ENCODE data around the gene DOCK4.
"Not testable (repeated sequence)": the region's sequence is repeated elsewhere in the genome, so short reads cannot be mapped to it uniquely, and the experiment has no call there.

The DOCK4 gene

GRCh38 chr7:111954474-111955381, 251.5 kb downstream of the DOCK4 start:
- DNase-seq (ENCODE audit: low read depth): no peak

- DNase-seq (ENCODE audit: low read depth): no peak
These were observed 252.1 kb downstream of the DOCK4 start for GRCh38 chr7:111954056-111954455.

- DNase-seq (ENCODE audit: low read depth): no peak
These were observed 252.6 kb downstream of the DOCK4 start for GRCh38 chr7:111953611-111954010.

GRCh38 chr7:111952783-111953182, 253.4 kb downstream of the DOCK4 start:
- no peak for DNase-seq (ENCODE audit: low read depth)

DNA sequence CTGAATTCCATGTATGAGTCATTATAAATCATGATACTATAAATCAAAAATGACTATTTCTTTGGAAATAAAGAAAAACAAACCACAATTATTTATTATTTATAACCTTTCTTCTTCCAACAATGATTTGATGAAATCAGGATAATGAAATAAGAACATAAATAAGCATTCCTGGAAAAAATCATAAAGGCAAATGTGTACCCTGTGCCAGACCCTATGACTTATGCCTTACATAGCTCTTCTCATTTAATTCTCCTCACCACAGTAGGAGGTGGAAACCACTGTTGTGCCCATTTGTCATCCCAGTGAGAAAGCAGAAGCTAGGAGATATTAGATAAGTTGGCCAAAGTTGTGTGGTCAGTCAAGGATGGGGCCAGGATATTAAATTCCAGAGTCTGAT, 255.1 kb downstream of the DOCK4 start:
- DNase-seq (ENCODE audit: low read depth): no peak

DNA sequence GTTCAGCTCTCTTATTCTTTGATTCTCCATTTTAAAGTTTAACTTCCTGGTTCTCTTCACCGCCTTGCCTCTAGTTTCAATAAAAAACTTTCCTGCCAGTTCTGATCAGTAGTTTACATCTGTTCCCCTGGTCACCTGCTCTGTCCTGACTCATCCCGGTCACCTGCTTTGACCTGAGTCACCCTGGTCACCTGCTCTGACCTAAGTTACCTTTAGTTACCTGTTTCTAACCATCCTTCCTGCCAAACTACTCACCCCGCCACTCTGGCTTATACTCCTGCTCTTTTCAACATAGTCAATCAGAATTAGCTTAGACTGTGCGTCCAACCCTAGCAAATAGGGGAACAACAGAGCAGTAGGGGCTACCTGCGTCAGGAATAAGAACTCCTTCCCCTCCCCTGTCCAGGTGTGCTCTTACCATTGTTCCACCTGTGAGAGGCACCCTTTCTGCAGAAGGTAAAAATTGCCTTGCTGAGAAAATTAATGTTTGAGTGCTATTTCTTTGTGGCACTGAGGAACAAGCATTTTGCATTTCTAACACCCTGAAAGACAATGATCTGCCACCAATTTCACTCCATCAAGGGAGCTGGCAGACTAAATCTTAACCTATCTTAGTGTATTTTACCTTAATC, 263.6 kb downstream of the DOCK4 start:
- no peak for DNase-seq (ENCODE audit: low read depth)

DNA sequence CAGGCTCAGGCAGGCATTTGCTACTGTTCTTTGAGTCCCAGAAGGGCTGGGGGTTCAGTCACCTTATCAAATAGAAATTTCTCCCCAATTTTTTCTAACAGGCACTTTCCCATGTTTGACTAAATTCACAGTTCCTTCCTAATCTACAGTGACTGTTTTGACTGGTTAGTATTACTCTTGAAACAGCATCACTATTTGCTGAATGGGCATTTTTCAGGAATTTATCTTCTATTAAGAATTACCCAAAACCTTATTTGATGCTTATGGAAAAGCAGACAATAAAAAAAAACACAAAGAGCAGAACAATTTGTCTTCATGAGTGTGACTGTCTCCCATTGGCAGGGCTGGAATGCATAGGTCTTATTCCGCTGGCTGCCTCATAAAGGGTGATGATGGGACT, 269.0 kb downstream of the DOCK4 start:
- DNase-seq (ENCODE audit: low read depth): no peak

DNA sequence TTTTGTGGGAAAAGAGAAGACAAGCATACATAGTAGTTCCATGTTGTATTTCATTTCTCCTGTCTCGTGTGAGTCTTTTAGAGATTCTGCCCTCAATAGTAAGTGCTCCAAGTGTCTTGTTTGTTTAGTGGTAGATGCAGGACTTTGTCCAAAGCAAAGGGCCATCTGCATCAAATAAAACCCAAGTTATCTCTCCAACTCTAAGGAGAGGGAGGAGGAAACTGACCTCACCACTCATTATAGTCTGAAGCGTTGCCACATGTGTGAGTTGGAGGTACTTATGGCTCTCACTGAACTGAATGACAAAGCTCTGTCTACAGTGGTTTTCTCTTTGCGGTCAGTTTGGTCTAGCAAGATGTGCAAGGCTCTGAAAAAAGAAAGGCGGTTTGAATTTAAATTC, 272.6 kb downstream of the DOCK4 start:
- no peak for DNase-seq (ENCODE audit: low read depth)

- no peak for DNase-seq (ENCODE audit: low read depth)
These were observed 274.2 kb downstream of the DOCK4 start for GRCh38 chr7:111931958-111932357.

- no peak for DNase-seq (ENCODE audit: low read depth)
These were observed 275.1 kb downstream of the DOCK4 start for GRCh38 chr7:111931016-111931517.

GRCh38 chr7:111929264-111929663, 276.9 kb downstream of the DOCK4 start:
- no peak for DNase-seq (ENCODE audit: low read depth)

- DNase-seq (ENCODE audit: low read depth): no peak
These were observed 278.7 kb downstream of the DOCK4 start for GRCh38 chr7:111927353-111928019.

GRCh38 chr7:111920329-111920728, 285.9 kb downstream of the DOCK4 start:
- DNase-seq (ENCODE audit: low read depth): no peak

GRCh38 chr7:111919631-111920179, 286.5 kb downstream of the DOCK4 start:
- no peak for DNase-seq (ENCODE audit: low read depth)

DNA sequence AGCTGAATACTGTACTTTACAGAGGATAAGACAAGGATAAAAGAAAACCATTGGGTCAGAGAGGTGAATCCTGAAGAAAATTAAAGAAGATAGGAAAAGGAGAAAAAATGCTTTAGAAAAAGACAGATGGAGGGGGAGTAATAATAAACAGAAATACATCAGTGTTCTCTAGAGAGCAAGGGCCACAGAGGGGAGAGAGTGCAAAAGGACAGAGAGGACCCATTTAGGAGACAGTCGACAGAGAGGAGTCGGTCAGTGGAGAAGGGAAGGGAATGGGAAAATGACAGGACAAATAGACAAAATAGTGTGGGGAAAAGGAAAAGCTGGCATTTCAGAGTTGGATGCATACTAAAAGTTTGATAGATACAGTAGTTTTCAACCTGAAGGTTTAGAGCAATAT, 287.0 kb downstream of the DOCK4 start:
- DNase-seq (ENCODE audit: low read depth): no peak

DNA sequence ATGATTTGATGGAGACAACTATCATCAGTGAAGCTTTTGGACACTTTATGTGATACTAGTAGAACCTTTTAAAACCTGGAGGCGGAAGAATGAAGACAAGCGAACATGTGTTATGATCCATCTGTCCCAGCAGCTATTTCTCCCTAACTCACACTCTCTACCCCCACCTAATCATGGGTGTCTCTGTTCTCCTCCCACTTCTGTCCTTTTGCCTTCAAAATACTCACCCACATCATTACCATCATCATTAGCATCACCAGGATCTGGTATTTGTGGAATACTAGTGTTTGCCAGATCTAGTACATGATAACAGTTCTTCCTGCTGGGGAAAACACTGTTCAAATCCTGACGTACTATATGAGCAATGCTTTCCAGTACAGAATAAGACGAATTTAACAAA, 287.7 kb downstream of the DOCK4 start:
- DNase-seq (ENCODE audit: low read depth): no peak

DNA sequence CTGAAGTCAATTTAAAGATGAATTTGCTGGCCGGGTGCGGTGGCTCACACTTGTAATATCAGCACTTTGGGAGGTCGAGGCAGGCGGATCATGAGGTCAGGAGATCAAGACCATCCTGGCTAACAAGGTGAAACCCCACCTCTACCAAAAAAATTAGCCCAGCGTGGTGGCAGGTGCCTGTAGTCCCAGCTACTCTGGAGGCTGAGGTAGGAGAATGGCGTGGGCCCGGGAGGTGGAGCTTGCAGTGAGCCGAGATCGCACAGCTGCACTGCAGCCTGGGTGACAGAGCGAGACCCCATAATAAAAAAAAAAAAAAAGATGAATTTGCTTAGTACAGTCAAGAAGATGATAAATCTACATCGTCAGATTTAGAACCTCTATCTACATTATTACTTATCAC, 288.8 kb downstream of the DOCK4 start:
- DNase-seq (ENCODE audit: low read depth): not testable (repeated sequence)

DNA sequence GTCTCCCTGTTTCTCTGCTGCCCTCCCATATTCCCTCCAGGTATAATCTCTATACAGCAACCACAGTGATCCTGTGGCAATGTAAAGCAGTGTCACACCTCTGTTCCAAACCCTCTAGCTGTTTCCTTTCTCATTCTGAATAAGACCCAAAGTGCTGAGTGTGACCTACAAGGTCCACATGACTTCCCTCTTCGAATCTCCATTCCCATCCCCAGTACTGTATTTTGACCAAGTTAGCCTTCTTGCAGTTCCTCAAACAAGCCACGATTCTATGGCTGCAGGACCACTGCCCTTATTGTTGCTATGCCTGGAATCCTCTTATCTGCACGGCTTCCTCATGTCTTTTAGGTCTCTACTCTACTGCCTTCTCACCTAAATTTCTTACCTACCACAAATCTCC, 291.9 kb downstream of the DOCK4 start:
- no peak for DNase-seq (ENCODE audit: low read depth)

DNA sequence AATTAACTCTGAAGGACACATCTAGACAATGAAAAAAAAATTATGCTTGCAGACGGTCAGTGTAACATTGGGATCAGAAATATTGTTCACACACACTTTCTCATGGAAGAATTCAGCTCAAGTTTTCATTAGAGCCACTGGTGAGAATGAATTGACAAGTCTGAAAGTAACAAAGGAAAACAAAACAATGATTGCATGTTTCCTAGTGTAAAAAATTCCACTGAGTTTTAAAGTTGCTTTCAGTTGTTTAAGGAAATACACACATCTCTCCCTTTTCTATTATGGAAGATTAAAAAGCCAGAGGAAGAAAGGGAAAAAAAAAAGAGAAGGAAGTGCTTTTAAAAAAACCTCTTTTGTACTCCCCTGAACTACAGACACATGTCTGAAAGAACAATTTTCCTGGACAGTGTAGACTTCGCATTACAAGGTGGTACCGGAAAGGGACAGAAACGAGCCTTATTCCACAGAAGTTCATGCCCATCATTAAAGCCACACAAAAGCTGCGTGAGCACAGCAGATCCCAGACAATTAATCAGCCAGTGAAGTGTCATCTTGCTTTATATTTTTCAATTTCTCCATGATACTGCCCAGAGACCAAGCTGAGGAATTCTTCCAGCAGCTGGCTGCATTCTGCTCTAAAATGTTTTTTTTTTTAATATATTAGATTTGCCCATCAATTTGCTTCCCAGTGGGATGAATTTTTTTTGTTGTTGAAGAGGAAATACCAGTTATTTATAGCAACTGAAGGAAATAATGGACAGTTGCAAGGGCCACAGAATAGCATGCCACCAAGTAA, 294.8 kb downstream of the DOCK4 start:
- DNase-seq (ENCODE audit: low read depth): no peak

- no peak for DNase-seq (ENCODE audit: low read depth)
These were observed 295.5 kb downstream of the DOCK4 start for GRCh38 chr7:111910656-111911055.

DNA sequence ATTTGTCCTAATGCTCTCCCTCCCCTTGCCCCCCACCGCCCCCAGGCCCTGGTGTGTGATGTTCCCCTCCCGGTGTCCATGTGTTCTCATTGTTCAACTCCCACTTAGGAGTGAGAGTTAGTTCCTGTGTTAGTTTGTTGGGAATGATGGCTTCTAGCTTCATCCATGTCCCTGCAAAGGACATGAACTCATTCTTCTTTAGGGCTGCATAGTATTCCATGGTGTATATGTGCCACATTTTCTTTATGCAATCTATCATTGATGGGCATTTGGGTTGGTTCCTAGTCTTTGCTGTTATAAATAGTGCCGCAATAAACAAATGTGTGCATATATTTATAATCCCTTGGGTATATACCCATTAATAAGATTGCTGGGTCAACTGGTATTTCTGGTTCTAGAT, 297.5 kb downstream of the DOCK4 start:
- not testable (repeated sequence) for DNase-seq (ENCODE audit: low read depth)

- DNase-seq (ENCODE audit: low read depth): no peak
These were observed 302.4 kb downstream of the DOCK4 start for GRCh38 chr7:111903797-111904196.
